AG04449 (cell line): Measurements from ENCODE around the gene BATF2.

Source experiments
- CTCF ChIA-PET: fragments of 350-600 bp; formaldehyde crosslinking; extraction: SDS; loops from one replicate; lab custom pipeline; 2021; ENCODE audit warnings: antibody characterized with exemption; lab: Yijun Ruan, JAX
- POLR2A ChIA-PET: fragments of 400-600, 350-600 bp; formaldehyde crosslinking; extraction: SDS; loops from one replicate; lab custom pipeline; 2020; ENCODE audit warnings: antibody characterized with exemption, inconsistent platforms; lab: Yijun Ruan, JAX
- DNase-seq: peaks from one replicate; pipeline ENCODE4 v3.0.0-alpha.2; 2010; ENCODE audit warnings: low read depth, low spot score
- H3K4me3 ChIP-seq: 2 replicates; pipeline ENCODE4 v1.5.1; 2011; ENCODE audit warnings: low read depth, mild to moderate bottlenecking, control low read depth, low read length
- CTCF ChIP-seq: IDR thresholded peaks from one replicate; pipeline ENCODE4 v1.5.1; 2011; ENCODE audit warnings: mild to moderate bottlenecking, moderate library complexity, low read length, control low read depth, inconsistent platforms; ENCODE audit not compliant: insufficient read depth; ENCODE audit errors: missing control alignments

Gene BATF2

GRCh38 chr11:64998690-64999431 lies 2.1 kb upstream of the BATF2 start:
- CTCF ChIA-PET: interaction anchor here (0.6 to 14.5 kb wide), 2 partner anchors 11 to 73 kb away, joined by 3 to 179 read pairs; partner anchors contain the start of gene ARL2
- no peak overlapping the region for H3K4me3 ChIP-seq
- POLR2A ChIA-PET: no interaction called here
- no peak for DNase-seq
- no peak for TF ChIP-seq CTCF

GRCh38 chr11:64998141-64998540 lies 1.4 kb upstream of the BATF2 start:
- no peak for DNase-seq
- POLR2A ChIA-PET: no interaction called here
- no peak overlapping the region for H3K4me3 ChIP-seq
- CTCF ChIA-PET: interaction anchor here (0.6 to 14.5 kb wide), 3 partner anchors 12 to 114 kb away, joined by 3 to 179 read pairs (median 6); partner anchors contain the start of genes ARL2 and TM7SF2
- TF ChIP-seq CTCF: no peak

GRCh38 chr11:64996327-64996709 lies 453 bp downstream of the BATF2 start:
- POLR2A ChIA-PET: interaction anchor here (0.6 kb wide), 1 partner anchor 13 kb away, joined by 3 read pairs; no protein-coding TSS in a partner anchor
- no peak for DNase-seq
- CTCF ChIA-PET: interaction anchor here (0.7 to 14.5 kb wide), 13 partner anchors 9 to 197 kb away, joined by 3 to 179 read pairs (median 4); partner anchors contain the start of genes ARL2, FAU, GPHA2 and MRPL49
- no peak for TF ChIP-seq CTCF
- H3K4me3 ChIP-seq: peak overlapping the region; percentile 40; the same call in 1 of the 2 replicates

GRCh38 chr11:64994318-64994717 lies 2.5 kb downstream of the BATF2 start:
- no peak for DNase-seq
- no peak for TF ChIP-seq CTCF
- CTCF ChIA-PET: interaction anchor here (3.6 to 14.5 kb wide), 2 partner anchors 16 to 147 kb away, joined by 13 to 179 read pairs; partner anchors contain the start of gene ARL2
- POLR2A ChIA-PET: no interaction called here
- no peak overlapping the region for H3K4me3 ChIP-seq

- CTCF ChIA-PET: no interaction called here
- no peak overlapping the region for H3K4me3 ChIP-seq
- DNase-seq: no peak
- POLR2A ChIA-PET: no interaction called here
- no peak for TF ChIP-seq CTCF
Observed at GRCh38 chr11:64990222-64990923, 6.4 kb downstream of the BATF2 start.

GRCh38 chr11:64989416-64989815 lies 7.4 kb downstream of the BATF2 start:
- no peak for TF ChIP-seq CTCF
- ChIA-PET POLR2A (no interaction called here), CTCF (no interaction called here)
- no peak for DNase-seq
- H3K4me3 ChIP-seq: no peak overlapping the region
